H1 (cell line): Measurements from ENCODE around the gene MSI1. TPM values are rescaled to one million over a fixed set of nuclear protein-coding genes. Genes with fewer than 3 reads are reported as not detected.

Experiments
- CTCF ChIA-PET: fragments of 300-600 bp; sonication (Branson Sonifier 250); formaldehyde crosslinking; loops from one replicate; lab custom pipeline; 2021; ENCODE audit not compliant: partially characterized antibody; lab: Charles Lee
- POLR2A ChIA-PET: fragments of 300-600 bp; sonication (Branson Sonifier 250); formaldehyde crosslinking; loops from one replicate; lab custom pipeline; 2021; ENCODE audit warnings: inconsistent platforms; ENCODE audit not compliant: partially characterized antibody; lab: Charles Lee
- DNase-seq, 2 experiments: peaks; one replicate each; pipeline versions ENCODE4 v3.0.0 to v3.0.0-alpha.2; 2010 to 2022; ENCODE audit warnings: low spot score in 2 of 2, low read depth in 1 of 2, mixed read lengths in 1 of 2
- FAIRE-seq: peaks from 2 replicates; lab custom pipeline; 2011; peaks lifted over from hg19 to GRCh38; lab: Jason Lieb, UNC
- H2AFZ ChIP-seq: 2 replicates; pipeline ENCODE4 v1.8.1; 2012; ENCODE audit warnings: low read length, inconsistent platforms
- H2AK5ac ChIP-seq: 2 replicates; pipeline ENCODE4 v1.6.1; 2013; ENCODE audit warnings: low read depth, low read length
- H2BK120ac ChIP-seq: replicated peaks from 2 replicates; pipeline ENCODE3; 2013; ENCODE audit warnings: low read depth, low read length, inconsistent platforms
- H2BK12ac ChIP-seq: 2 replicates; pipeline ENCODE4 v1.6.1; 2013; ENCODE audit warnings: low read depth, low read length
- H2BK15ac ChIP-seq: 2 replicates; pipeline ENCODE4 v1.6.1; 2013; ENCODE audit warnings: low read length
- H2BK20ac ChIP-seq: 2 replicates; pipeline ENCODE4 v1.6.1; 2013; ENCODE audit warnings: low read length
- H2BK5ac ChIP-seq: 2 replicates; pipeline ENCODE4 v1.6.1; 2013; ENCODE audit warnings: low read depth, low read length
- H3K14ac ChIP-seq: 2 replicates; pipeline ENCODE4 v1.6.1; 2013; ENCODE audit warnings: inconsistent platforms; ENCODE audit not compliant: insufficient read length
- H3K18ac ChIP-seq: 2 replicates; pipeline ENCODE4 v1.6.1; 2013; ENCODE audit warnings: low read length; ENCODE audit errors: extremely low read depth
- H3K23ac ChIP-seq: 2 replicates; pipeline ENCODE4 v1.6.1; 2013; ENCODE audit warnings: inconsistent platforms; ENCODE audit not compliant: insufficient read length
- H3K23me2 ChIP-seq: 2 replicates; pipeline ENCODE4 v1.6.1; 2013; ENCODE audit warnings: low read depth, low read length
- H3K27ac ChIP-seq: 2 replicates; pipeline ENCODE4 v1.6.1; 2011; ENCODE audit warnings: low read depth, low read length, inconsistent platforms
- H3K27me3 ChIP-seq, 4 experiments: replicated peaks in 1 of 4; 1 replicate in 1 of 4; 2 replicates in 3 of 4; pipeline versions ENCODE4 v1.6.1 to v1.8.1; 2011 to 2013; ENCODE audit warnings: low read length in 3 of 4, mild to moderate bottlenecking in 3 of 4, inconsistent platforms in 2 of 4, mixed read lengths in 2 of 4, moderate library complexity in 1 of 4; ENCODE audit not compliant: control insufficient read depth in 3 of 4, insufficient read depth in 3 of 4; ENCODE audit errors: extremely low read depth in 1 of 4
- H3K36me3 ChIP-seq, 4 experiments: 2 replicates each; pipeline versions ENCODE4 v1.6.1 to v1.8.1; 2011 to 2013; ENCODE audit warnings: mild to moderate bottlenecking in 4 of 4, low read length in 3 of 4, moderate library complexity in 2 of 4, control low read depth in 1 of 4, inconsistent platforms in 1 of 4; ENCODE audit not compliant: insufficient read depth in 4 of 4, control insufficient read depth in 2 of 4
- H3K4ac ChIP-seq: replicated peaks from 2 replicates; pipeline ENCODE3; 2013; ENCODE audit warnings: low read length, low read depth, mixed read lengths, inconsistent platforms; ENCODE audit not compliant: insufficient read length
- H3K4me1 ChIP-seq, 4 experiments: replicated peaks in 1 of 4; 1 replicate in 1 of 4; 2 replicates in 3 of 4; pipeline versions ENCODE4 v1.6.1 to v1.8.1; 2011 to 2013; ENCODE audit warnings: low read length in 3 of 4, inconsistent platforms in 2 of 4, mixed read lengths in 1 of 4; ENCODE audit not compliant: insufficient read depth in 4 of 4, control insufficient read depth in 3 of 4
- H3K4me2 ChIP-seq, 2 experiments: 2 replicates each; pipeline versions ENCODE4 v1.6.1 to v1.8.1; 2011 to 2013; ENCODE audit warnings: low read depth in 2 of 2, low read length in 2 of 2, control low read depth in 1 of 2, inconsistent platforms in 1 of 2, mild to moderate bottlenecking in 1 of 2; ENCODE audit not compliant: insufficient read depth in 1 of 2
- H3K4me3 ChIP-seq, 4 experiments: fragments of 200-600, 300-600 bp in 1 of 4; sonication (generic), shearing (Covaris generic), sonication (Bioruptor Twin) in 1 of 4; 2 replicates each; pipeline versions ENCODE4 v1.5.1 to v1.8.1; 2011 to 2016; ENCODE audit warnings: low read length in 4 of 4, low read depth in 3 of 4, control low read depth in 2 of 4, inconsistent platforms in 2 of 4, mild to moderate bottlenecking in 2 of 4, mixed read lengths in 1 of 4, moderate library complexity in 1 of 4; ENCODE audit not compliant: insufficient read depth in 2 of 4; ENCODE audit errors: extremely low read depth in 1 of 4
- H3K56ac ChIP-seq: replicated peaks from 2 replicates; pipeline ENCODE3; 2013; ENCODE audit warnings: low read depth, mild to moderate bottlenecking, mixed read lengths, low read length, inconsistent platforms; ENCODE audit not compliant: insufficient read length
- H3K79me1 ChIP-seq: 2 replicates; pipeline ENCODE4 v1.6.1; 2013; ENCODE audit warnings: low read depth, low read length, control low read depth
- H3K79me2 ChIP-seq, 2 experiments: 2 replicates each; pipeline versions ENCODE4 v1.6.1 to v1.8.1; 2012 to 2013; ENCODE audit warnings: low read length in 2 of 2, mild to moderate bottlenecking in 2 of 2, inconsistent platforms in 1 of 2; ENCODE audit not compliant: insufficient read depth in 2 of 2, control insufficient read depth in 1 of 2
- H3K9ac ChIP-seq, 4 experiments: replicated peaks in 1 of 4; 1 replicate in 1 of 4; 2 replicates in 3 of 4; pipeline versions ENCODE4 v1.6.1 to v1.8.1; 2011 to 2013; ENCODE audit warnings: low read depth in 3 of 4, low read length in 3 of 4, control low read depth in 2 of 4, mild to moderate bottlenecking in 2 of 4, moderate library complexity in 2 of 4, inconsistent platforms in 1 of 4; ENCODE audit errors: extremely low read depth in 1 of 4
- H3K9me3 ChIP-seq, 2 experiments: 2 replicates each; pipeline versions ENCODE4 v1.6.1 to v1.8.1; 2012 to 2013; ENCODE audit warnings: mild to moderate bottlenecking in 2 of 2, moderate library complexity in 2 of 2, control low read depth in 1 of 2, inconsistent platforms in 1 of 2, low read depth in 1 of 2, low read length in 1 of 2, mixed read lengths in 1 of 2; ENCODE audit not compliant: insufficient read depth in 2 of 2
- H4K20me1 ChIP-seq, 2 experiments: replicated peaks in 1 of 2; 2 replicates each; pipeline versions ENCODE3 to v1.8.1; 2011 to 2013; ENCODE audit warnings: inconsistent platforms in 2 of 2, low read length in 2 of 2, mild to moderate bottlenecking in 1 of 2; ENCODE audit not compliant: insufficient read depth in 2 of 2, control insufficient read depth in 1 of 2
- H4K5ac ChIP-seq: 2 replicates; pipeline ENCODE4 v1.6.1; 2013; ENCODE audit warnings: low read length, low read depth, mixed read lengths, inconsistent platforms; ENCODE audit not compliant: insufficient read length
- H4K8ac ChIP-seq: 2 replicates; pipeline ENCODE4 v1.8.0; 2013; ENCODE audit warnings: mild to moderate bottlenecking, moderate library complexity, low read length, inconsistent platforms; ENCODE audit not compliant: insufficient read depth; ENCODE audit errors: extremely low read depth
- H4K91ac ChIP-seq: replicated peaks from 2 replicates; pipeline ENCODE3; 2013; ENCODE audit warnings: low read length, mixed read lengths, inconsistent platforms; ENCODE audit not compliant: insufficient read length
- EZH2 ChIP-seq: fragments of 200-600 bp; sonication (generic); IDR thresholded peaks from 2 replicates; pipeline ENCODE4 v1.7.1; 2012; ENCODE audit warnings: low read depth, mild to moderate bottlenecking, moderate library complexity, low read length, inconsistent platforms; ENCODE audit not compliant: severe bottlenecking
- GABPA ChIP-seq: IDR thresholded peaks from 2 replicates; pipeline ENCODE4 v1.6.1; 2011; ENCODE audit warnings: mild to moderate bottlenecking, low read length, moderate library complexity, borderline replicate concordance; ENCODE audit not compliant: insufficient read depth
- KDM1A ChIP-seq: fragments of 200-600, 300-600 bp; sonication (generic); IDR thresholded peaks from 2 replicates; pipeline ENCODE4 v1.7.1; 2016; ENCODE audit warnings: mild to moderate bottlenecking, low read length, borderline replicate concordance
- TAF7 ChIP-seq: optimal IDR thresholded peaks from 2 replicates; pipeline ENCODE3; 2011; ENCODE audit warnings: low read depth, mild to moderate bottlenecking, inconsistent platforms, low read length, moderate library complexity, borderline replicate concordance
- WGBS, 2 experiments: shearing (Covaris generic) in 1 of 2; methylation state at CpG; one replicate each; pipeline versions ENCODE4 v1.1.6 to v1.1.7; 2013 to 2015; ENCODE audit warnings: low lambda C conversion rate in 2 of 2, mixed read lengths in 2 of 2, inconsistent platforms in 1 of 2, low coverage in 1 of 2, missing lambda C conversion rate in 1 of 2; ENCODE audit not compliant: insufficient replicate concordance in 2 of 2, insufficient coverage in 1 of 2, insufficient read length in 1 of 2; ENCODE audit errors: extremely low coverage in 1 of 2, missing lambda C conversion rate in 1 of 2; 5-methylcytosine and 5-hydroxymethylcytosine counted together
- polyA plus RNA-seq, 7 experiments: library from polyadenylated mRNA; depleted of rRNA in 3 of 7; stranded (reverse) in 5 of 7; unstranded in 2 of 7; fragments of >200 nt in 5 of 7; fragments of 200-250 nt in 2 of 7; gene quantifications; 1 replicate in 5 of 7; 2 replicates in 1 of 7; 4 replicates in 1 of 7; pipeline versions ENCODE4 v1.2.1 to v1.2.3, GENCODE V29; 2011 to 2013; ENCODE audit warnings: missing spikeins in 2 of 7, mixed read lengths in 2 of 7
- total RNA-seq: library from RNA; stranded (reverse); fragmentation: NEBNext Ultra II Directional; extraction: Animal tissue kit (Norgen Biotek cat#: 25700); gene quantifications from 2 replicates; pipeline ENCODE4 v1.2.1, GENCODE V29; 2021

MSI1 gene
- total and polyA plus RNA-seq, 2 of the 8 experiments (the other 6 are each of a cell fraction or from before 2014, with no cell fraction given): 13.5 to 51.9 TPM

DNA sequence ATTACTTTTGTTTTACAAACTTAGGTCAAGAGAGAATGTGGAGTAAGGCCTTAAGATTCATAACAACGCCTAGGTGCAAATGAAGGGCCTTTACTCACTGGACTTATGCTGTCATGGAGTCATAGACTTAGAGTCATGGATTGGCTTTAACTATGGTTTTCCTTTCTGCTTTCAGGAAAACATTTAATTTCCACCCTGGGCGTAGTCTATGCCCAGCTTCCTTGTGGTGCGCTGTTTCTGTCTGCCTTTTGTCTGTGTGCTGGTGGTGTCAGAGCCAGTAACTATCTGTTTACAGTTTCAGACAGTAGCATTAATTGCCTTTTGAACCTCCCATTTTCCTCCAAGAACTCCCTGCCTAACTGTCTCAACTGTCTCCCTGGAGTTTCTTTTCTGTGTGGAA, 37.1 kb upstream of the MSI1 start:
- no peak overlapping the region for H3K4ac ChIP-seq
- no peak overlapping the region for H3K4me3 ChIP-seq
- H3K23me2 ChIP-seq: no peaks in the 10 kb centered on the region
- H3K27ac ChIP-seq: no peak overlapping the region; the same call in 1 of the 2 replicates
- no peaks in the 10 kb centered on the region for H3K79me1 ChIP-seq
- peaks cover 1 to 7% (median 6%) of the 10 kb centered on the region in 4 experiments for H3K4me1 ChIP-seq
- H2BK20ac ChIP-seq: no peak overlapping the region
- H3K9me3 ChIP-seq: no peaks in the 10 kb centered on the region
- FAIRE-seq (no peak), DNase-seq (no peak)
- H2BK15ac ChIP-seq: no peak overlapping the region
- no peak overlapping the region for H3K18ac ChIP-seq
- no peak overlapping the region for H4K8ac ChIP-seq
- no peaks in the 10 kb centered on the region for H3K27me3 ChIP-seq
- H2BK120ac ChIP-seq: no peak overlapping the region
- H2BK12ac ChIP-seq: no peak overlapping the region
- no peak overlapping the region for H3K23ac ChIP-seq
- H3K14ac ChIP-seq: no peak overlapping the region
- no peak overlapping the region for H4K5ac ChIP-seq
- peak overlapping the region in 1 of 4 experiments; percentile 37; a peak in 1 of 7 replicates for H3K9ac ChIP-seq
- H2AFZ ChIP-seq: no peak overlapping the region
- ChIA-PET CTCF (interaction anchor here (1.4 to 2.5 kb wide), 3 partner anchors 20 to 39 kb away, joined by 3 to 8 read pairs (median 4); no protein-coding TSS in a partner anchor), POLR2A (no interaction called here)
- no peak overlapping the region for H4K91ac ChIP-seq
- H2AK5ac ChIP-seq: no peak overlapping the region
- 81% methylated on average over 3 of the region's 3 CpGs; no CpG with 5 or more reads in 1 of the 2 experiments for WGBS, 2 experiments
- no peaks in the 10 kb centered on the region for H3K79me2 ChIP-seq
- no peak overlapping the region for H3K56ac ChIP-seq
- H3K4me2 ChIP-seq: no peak overlapping the region
- no peaks in the 10 kb centered on the region for H3K36me3 ChIP-seq
- no peak overlapping the region for H2BK5ac ChIP-seq
- no peaks in the 10 kb centered on the region for H4K20me1 ChIP-seq
- TF ChIP-seq EZH2 (no peak), GABPA (no peak), KDM1A (no peak), TAF7 (no peak)
